ENCODE data around the gene IFT122. TPM values are rescaled to one million over a fixed set of nuclear protein-coding genes. Genes with fewer than 3 reads are reported as not detected.
A peak's percentile ranks its signal among the peaks of the same experiment; 100 is the strongest.

Gene IFT122
- total and polyA plus RNA-seq, 5 donors from 2014 or later = 2.5 to 19.3 (median 4.6) TPM

DNA sequence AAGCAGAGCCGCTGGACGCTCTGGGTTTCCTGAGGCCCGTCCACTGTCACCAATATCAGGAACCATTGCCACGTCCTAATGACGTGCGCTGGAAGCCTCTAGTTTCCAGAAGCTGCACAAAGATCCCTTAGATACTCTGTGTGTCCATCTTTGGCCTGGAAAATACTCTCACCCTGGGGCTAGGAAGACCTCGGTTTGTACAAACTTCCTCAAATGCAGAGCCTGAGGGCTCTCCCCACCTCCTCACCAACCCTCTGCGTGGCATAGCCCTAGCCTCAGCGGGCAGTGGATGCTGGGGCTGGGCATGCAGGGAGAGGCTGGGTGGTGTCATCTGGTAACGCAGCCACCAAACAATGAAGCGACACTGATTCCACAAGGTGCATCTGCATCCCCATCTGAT lies 91.7 kb downstream of the IFT122 start:
- H3K27me3 ChIP-seq (ENCODE audit: control insufficient read depth, insufficient read depth, low read length) = no peaks in the 10 kb centered on the region
- Mint-ChIP-seq H3K27me3 (no peaks in the 10 kb centered on the region), H3K36me3 (no peaks in the 10 kb centered on the region), H3K27ac (no peak overlapping the region), H3K9me3 (peaks cover 0 to 4% (median 0%) of the 10 kb centered on the region in 7 donors), H3K4me3 (no peak overlapping the region), H3K4me1 (no peaks in the 10 kb centered on the region)
- DNase-seq (no peak), ATAC-seq (ENCODE audit: low read depth in 2 of 2) (no peak)
- no peaks in the 10 kb centered on the region for H3K36me3 ChIP-seq (ENCODE audit: control insufficient read depth, insufficient read depth, low read length)
- no peak overlapping the region for H3K4me3 ChIP-seq (ENCODE audit: low read depth, low read length)
- H3K27ac ChIP-seq (ENCODE audit: insufficient read depth, low read length, poor library complexity, severe bottlenecking) = no peak overlapping the region
- no peaks in the 10 kb centered on the region for H3K4me1 ChIP-seq (ENCODE audit: control insufficient read depth, insufficient read depth, low read length, poor library complexity, severe bottlenecking)
- H3K9me3 ChIP-seq (ENCODE audit: control insufficient read depth in 2 of 2, low read length in 2 of 2) = no peaks in the 10 kb centered on the region

DNA sequence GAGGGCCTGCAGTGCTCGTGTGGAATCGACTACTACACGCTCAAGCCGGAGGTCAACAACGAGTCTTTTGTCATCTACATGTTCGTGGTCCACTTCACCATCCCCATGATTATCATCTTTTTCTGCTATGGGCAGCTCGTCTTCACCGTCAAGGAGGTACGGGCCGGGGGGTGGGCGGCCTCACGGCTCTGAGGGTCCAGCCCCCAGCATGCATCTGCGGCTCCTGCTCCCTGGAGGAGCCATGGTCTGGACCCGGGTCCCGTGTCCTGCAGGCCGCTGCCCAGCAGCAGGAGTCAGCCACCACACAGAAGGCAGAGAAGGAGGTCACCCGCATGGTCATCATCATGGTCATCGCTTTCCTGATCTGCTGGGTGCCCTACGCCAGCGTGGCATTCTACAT lies 92.2 kb downstream of the IFT122 start:
- Mint-ChIP-seq H3K27me3 (peaks cover under 1% of the 10 kb centered on the region), H3K36me3 (no peaks in the 10 kb centered on the region)
- no peaks in the 10 kb centered on the region for H3K27me3 ChIP-seq (ENCODE audit: control insufficient read depth, insufficient read depth, low read length)

DNA sequence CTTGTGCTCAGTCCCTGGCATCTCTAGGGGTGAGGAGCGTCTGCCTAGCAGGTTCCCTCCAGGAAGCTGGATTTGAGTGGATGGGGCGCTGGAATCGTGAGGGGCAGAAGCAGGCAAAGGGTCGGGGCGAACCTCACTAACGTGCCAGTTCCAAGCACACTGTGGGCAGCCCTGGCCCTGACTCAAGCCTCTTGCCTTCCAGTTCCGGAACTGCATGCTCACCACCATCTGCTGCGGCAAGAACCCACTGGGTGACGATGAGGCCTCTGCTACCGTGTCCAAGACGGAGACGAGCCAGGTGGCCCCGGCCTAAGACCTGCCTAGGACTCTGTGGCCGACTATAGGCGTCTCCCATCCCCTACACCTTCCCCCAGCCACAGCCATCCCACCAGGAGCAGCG lies 93.4 kb downstream of the IFT122 start:
- H3K4me3 Mint-ChIP-seq = no peak overlapping the region

More for the DNA sequence above, 92.2 kb downstream of the IFT122 start:
- Mint-ChIP-seq H3K9me3 (peaks cover 0 to 4% (median 0%) of the 10 kb centered on the region in 7 donors), H3K27ac (no peak overlapping the region), H3K4me1 (no peaks in the 10 kb centered on the region), H3K4me3 (no peak overlapping the region)
- Histone ChIP-seq H3K27ac (ENCODE audit: insufficient read depth, low read length, poor library complexity, severe bottlenecking) (no peak overlapping the region), H3K36me3 (ENCODE audit: control insufficient read depth, insufficient read depth, low read length) (no peaks in the 10 kb centered on the region), H3K4me3 (ENCODE audit: low read depth, low read length) (no peak overlapping the region), H3K4me1 (ENCODE audit: control insufficient read depth, insufficient read depth, low read length, poor library complexity, severe bottlenecking) (no peaks in the 10 kb centered on the region), H3K9me3 (ENCODE audit: control insufficient read depth in 2 of 2, low read length in 2 of 2) (no peaks in the 10 kb centered on the region)
- ATAC-seq (ENCODE audit: low read depth in 2 of 2) (no peak), DNase-seq (no peak)

DNA sequence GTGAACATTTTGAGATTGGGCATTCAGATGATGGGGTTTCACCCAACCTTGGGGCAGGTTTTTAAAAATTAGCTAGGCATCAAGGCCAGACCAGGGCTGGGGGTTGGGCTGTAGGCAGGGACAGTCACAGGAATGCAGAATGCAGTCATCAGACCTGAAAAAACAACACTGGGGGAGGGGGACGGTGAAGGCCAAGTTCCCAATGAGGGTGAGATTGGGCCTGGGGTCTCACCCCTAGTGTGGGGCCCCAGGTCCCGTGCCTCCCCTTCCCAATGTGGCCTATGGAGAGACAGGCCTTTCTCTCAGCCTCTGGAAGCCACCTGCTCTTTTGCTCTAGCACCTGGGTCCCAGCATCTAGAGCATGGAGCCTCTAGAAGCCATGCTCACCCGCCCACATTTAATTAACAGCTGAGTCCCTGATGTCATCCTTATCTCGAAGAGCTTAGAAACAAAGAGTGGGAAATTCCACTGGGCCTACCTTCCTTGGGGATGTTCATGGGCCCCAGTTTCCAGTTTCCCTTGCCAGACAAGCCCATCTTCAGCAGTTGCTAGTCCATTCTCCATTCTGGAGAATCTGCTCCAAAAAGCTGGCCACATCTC lies 94.5 kb downstream of the IFT122 start:
- ATAC-seq (ENCODE audit: low read depth in 2 of 2) = no peak
- Histone ChIP-seq H3K36me3 (ENCODE audit: control insufficient read depth, insufficient read depth, low read length) (no peaks in the 10 kb centered on the region), H3K9me3 (ENCODE audit: control insufficient read depth in 2 of 2, low read length in 2 of 2) (no peaks in the 10 kb centered on the region), H3K4me1 (ENCODE audit: control insufficient read depth, insufficient read depth, low read length, poor library complexity, severe bottlenecking) (no peaks in the 10 kb centered on the region), H3K27ac (ENCODE audit: insufficient read depth, low read length, poor library complexity, severe bottlenecking) (no peak overlapping the region), H3K27me3 (ENCODE audit: control insufficient read depth, insufficient read depth, low read length) (no peaks in the 10 kb centered on the region), H3K4me3 (ENCODE audit: low read depth, low read length) (no peak overlapping the region)
- peaks cover 6% of the 10 kb centered on the region for H3K27me3 Mint-ChIP-seq
- no peak for DNase-seq
- no peak overlapping the region for H3K4me3 Mint-ChIP-seq
- no peaks in the 10 kb centered on the region for H3K36me3 Mint-ChIP-seq
- no peak overlapping the region for H3K27ac Mint-ChIP-seq
- peaks cover 0 to 4% (median 0%) of the 10 kb centered on the region in 7 donors for H3K9me3 Mint-ChIP-seq
- no peaks in the 10 kb centered on the region for H3K4me1 Mint-ChIP-seq

More for the DNA sequence above, 93.4 kb downstream of the IFT122 start:
- Histone ChIP-seq H3K4me1 (ENCODE audit: control insufficient read depth, insufficient read depth, low read length, poor library complexity, severe bottlenecking) (no peaks in the 10 kb centered on the region), H3K36me3 (ENCODE audit: control insufficient read depth, insufficient read depth, low read length) (no peaks in the 10 kb centered on the region), H3K27ac (ENCODE audit: insufficient read depth, low read length, poor library complexity, severe bottlenecking) (no peak overlapping the region), H3K27me3 (ENCODE audit: control insufficient read depth, insufficient read depth, low read length) (no peaks in the 10 kb centered on the region), H3K9me3 (ENCODE audit: control insufficient read depth in 2 of 2, low read length in 2 of 2) (no peaks in the 10 kb centered on the region), H3K4me3 (ENCODE audit: low read depth, low read length) (no peak overlapping the region)
- Mint-ChIP-seq H3K9me3 (peaks cover 0 to 4% (median 0%) of the 10 kb centered on the region in 7 donors), H3K27ac (no peak overlapping the region), H3K36me3 (no peaks in the 10 kb centered on the region), H3K4me1 (no peaks in the 10 kb centered on the region), H3K27me3 (peaks cover 6% of the 10 kb centered on the region)
- ATAC-seq (ENCODE audit: low read depth in 2 of 2) (no peak), DNase-seq (no peak)

DNA sequence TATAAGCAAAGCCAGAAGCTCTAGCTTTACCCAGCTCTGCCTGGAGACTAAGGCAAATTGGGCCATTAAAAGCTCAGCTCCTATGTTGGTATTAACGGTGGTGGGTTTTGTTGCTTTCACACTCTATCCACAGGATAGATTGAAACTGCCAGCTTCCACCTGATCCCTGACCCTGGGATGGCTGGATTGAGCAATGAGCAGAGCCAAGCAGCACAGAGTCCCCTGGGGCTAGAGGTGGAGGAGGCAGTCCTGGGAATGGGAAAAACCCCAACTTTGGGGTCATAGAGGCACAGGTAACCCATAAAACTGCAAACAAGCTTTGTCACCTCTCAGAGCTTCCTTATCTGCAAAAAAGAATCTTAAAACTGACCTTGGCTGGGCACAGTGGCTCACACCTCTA lies 95.1 kb downstream of the IFT122 start:
- no peak overlapping the region for H3K27ac ChIP-seq (ENCODE audit: insufficient read depth, low read length, poor library complexity, severe bottlenecking)
- Mint-ChIP-seq H3K27me3 (peaks cover 6% of the 10 kb centered on the region), H3K36me3 (no peaks in the 10 kb centered on the region), H3K4me1 (no peaks in the 10 kb centered on the region), H3K4me3 (no peak overlapping the region), H3K27ac (no peak overlapping the region), H3K9me3 (peaks cover 0 to 4% (median 0%) of the 10 kb centered on the region in 7 donors)
- H3K4me1 ChIP-seq (ENCODE audit: control insufficient read depth, insufficient read depth, low read length, poor library complexity, severe bottlenecking) = no peaks in the 10 kb centered on the region
- H3K36me3 ChIP-seq (ENCODE audit: control insufficient read depth, insufficient read depth, low read length) = no peaks in the 10 kb centered on the region
- H3K9me3 ChIP-seq (ENCODE audit: control insufficient read depth in 2 of 2, low read length in 2 of 2) = no peaks in the 10 kb centered on the region
- H3K27me3 ChIP-seq (ENCODE audit: control insufficient read depth, insufficient read depth, low read length) = no peaks in the 10 kb centered on the region
- no peak overlapping the region for H3K4me3 ChIP-seq (ENCODE audit: low read depth, low read length)
- no peak for ATAC-seq (ENCODE audit: low read depth in 2 of 2)
- DNase-seq = no peak

DNA sequence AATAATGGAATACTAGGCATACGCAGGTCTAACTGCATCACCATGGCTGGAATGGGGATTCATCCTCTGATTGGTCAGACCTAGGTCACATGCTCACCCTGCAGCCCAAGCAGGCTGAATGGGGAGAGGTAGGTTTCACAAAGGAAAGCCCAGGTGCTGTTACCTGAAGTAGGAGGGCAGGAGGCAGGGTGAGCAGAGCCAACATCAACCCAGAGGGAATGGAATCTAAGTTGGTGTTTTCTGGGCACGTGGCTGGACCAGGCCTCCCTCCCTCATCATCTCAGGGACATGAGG lies 96.3 kb downstream of the IFT122 start:
- H3K4me1 Mint-ChIP-seq = no peaks in the 10 kb centered on the region
- no peaks in the 10 kb centered on the region for H3K36me3 Mint-ChIP-seq
- Histone ChIP-seq H3K4me1 (ENCODE audit: control insufficient read depth, insufficient read depth, low read length, poor library complexity, severe bottlenecking) (no peaks in the 10 kb centered on the region), H3K27ac (ENCODE audit: insufficient read depth, low read length, poor library complexity, severe bottlenecking) (no peak overlapping the region), H3K36me3 (ENCODE audit: control insufficient read depth, insufficient read depth, low read length) (no peaks in the 10 kb centered on the region), H3K27me3 (ENCODE audit: control insufficient read depth, insufficient read depth, low read length) (no peaks in the 10 kb centered on the region), H3K9me3 (ENCODE audit: control insufficient read depth in 2 of 2, low read length in 2 of 2) (no peaks in the 10 kb centered on the region), H3K4me3 (ENCODE audit: low read depth, low read length) (no peak overlapping the region)
- peaks cover 0 to 4% (median 0%) of the 10 kb centered on the region in 7 donors for H3K9me3 Mint-ChIP-seq
- peaks cover 6% of the 10 kb centered on the region for H3K27me3 Mint-ChIP-seq
- H3K27ac Mint-ChIP-seq = peak overlapping the region in 1 of 3 donors; percentile 42
- ATAC-seq (ENCODE audit: low read depth in 2 of 2) (no peak), DNase-seq (no peak)
- no peak overlapping the region for H3K4me3 Mint-ChIP-seq

DNA sequence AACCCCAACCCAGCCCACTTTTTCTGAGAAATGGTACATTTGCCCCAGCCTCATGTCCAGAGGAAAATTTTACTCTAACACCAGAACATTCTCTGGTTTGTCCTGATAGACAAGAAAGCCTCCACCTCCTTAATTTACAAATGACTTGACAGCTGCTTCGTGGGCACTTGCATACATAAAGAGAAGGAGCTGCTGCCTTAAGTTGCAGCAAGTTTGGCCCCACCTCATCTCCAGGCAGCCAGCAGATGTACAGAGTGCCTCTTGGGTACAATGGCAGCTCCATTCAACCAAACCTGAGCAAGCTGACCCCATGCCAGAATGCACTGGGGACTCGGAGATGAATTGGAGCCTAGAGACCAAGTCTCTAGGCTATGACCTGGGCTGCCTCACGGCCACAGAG lies 96.8 kb downstream of the IFT122 start:
- ATAC-seq (ENCODE audit: low read depth in 2 of 2) (no peak), DNase-seq (no peak)
- no peak overlapping the region for H3K27ac Mint-ChIP-seq
- no peak overlapping the region for H3K4me3 ChIP-seq (ENCODE audit: low read depth, low read length)
- peaks cover 0 to 4% (median 0%) of the 10 kb centered on the region in 7 donors for H3K9me3 Mint-ChIP-seq
- no peaks in the 10 kb centered on the region for H3K9me3 ChIP-seq (ENCODE audit: control insufficient read depth in 2 of 2, low read length in 2 of 2)
- H3K27me3 ChIP-seq (ENCODE audit: control insufficient read depth, insufficient read depth, low read length) = no peaks in the 10 kb centered on the region
- no peaks in the 10 kb centered on the region for H3K36me3 Mint-ChIP-seq
- H3K4me3 Mint-ChIP-seq = no peak overlapping the region
- peaks cover 6% of the 10 kb centered on the region for H3K27me3 Mint-ChIP-seq
- H3K4me1 Mint-ChIP-seq = no peaks in the 10 kb centered on the region
- H3K4me1 ChIP-seq (ENCODE audit: control insufficient read depth, insufficient read depth, low read length, poor library complexity, severe bottlenecking) = no peaks in the 10 kb centered on the region
- no peak overlapping the region for H3K27ac ChIP-seq (ENCODE audit: insufficient read depth, low read length, poor library complexity, severe bottlenecking)
- no peaks in the 10 kb centered on the region for H3K36me3 ChIP-seq (ENCODE audit: control insufficient read depth, insufficient read depth, low read length)

DNA sequence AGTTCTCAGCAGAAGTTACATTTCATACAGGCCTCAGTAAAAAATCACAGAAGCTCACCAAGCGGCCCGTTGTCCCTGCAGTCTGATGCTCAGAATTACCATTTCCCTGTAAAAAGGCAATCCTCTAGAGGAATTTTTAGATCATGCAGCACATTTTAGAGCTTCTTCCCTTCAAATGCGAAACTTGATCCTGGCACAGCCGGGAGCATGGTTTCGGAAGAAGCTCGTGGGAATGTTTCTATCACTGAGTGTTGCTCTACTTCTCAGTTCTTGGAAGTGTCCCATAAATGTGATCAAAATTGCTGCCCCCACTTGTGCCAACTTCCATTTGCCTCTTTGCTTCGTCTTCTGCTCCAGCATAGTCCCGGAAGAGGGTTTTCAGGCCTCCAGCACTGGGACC lies 99.2 kb downstream of the IFT122 start:
- H3K36me3 Mint-ChIP-seq = no peaks in the 10 kb centered on the region
- no peaks in the 10 kb centered on the region for H3K4me1 ChIP-seq (ENCODE audit: control insufficient read depth, insufficient read depth, low read length, poor library complexity, severe bottlenecking)
- no peaks in the 10 kb centered on the region for H3K4me1 Mint-ChIP-seq
- no peak overlapping the region for H3K4me3 ChIP-seq (ENCODE audit: low read depth, low read length)
- no peaks in the 10 kb centered on the region for H3K27me3 ChIP-seq (ENCODE audit: control insufficient read depth, insufficient read depth, low read length)
- no peak overlapping the region for H3K4me3 Mint-ChIP-seq
- H3K27ac ChIP-seq (ENCODE audit: insufficient read depth, low read length, poor library complexity, severe bottlenecking) = no peak overlapping the region
- H3K27me3 Mint-ChIP-seq = peaks cover 6% of the 10 kb centered on the region
- no peaks in the 10 kb centered on the region for H3K9me3 ChIP-seq (ENCODE audit: control insufficient read depth in 2 of 2, low read length in 2 of 2)
- no peaks in the 10 kb centered on the region for H3K36me3 ChIP-seq (ENCODE audit: control insufficient read depth, insufficient read depth, low read length)
- DNase-seq (no peak), ATAC-seq (ENCODE audit: low read depth in 2 of 2) (no peak)
- no peak overlapping the region for H3K27ac Mint-ChIP-seq
- peaks cover 0 to 2% (median 0%) of the 10 kb centered on the region in 7 donors for H3K9me3 Mint-ChIP-seq
